Cortex of kidney (tissue), 1 donor: ENCODE data around the gene KLHL18.
"Not testable (repeated sequence)": the region's sequence is repeated elsewhere in the genome, so short reads cannot be mapped to it uniquely, and the experiment has no call there.

Experiments used
- DNase-seq: peaks from one replicate; lab custom pipeline; 2025; lab: John Stamatoyannopoulos, UW

The KLHL18 gene

GRCh38 chr3:47282424-47283192, at the start of gene KLHL18, which contains the start of gene KIF9:
Gene KLHL18 (plus strand): TSS chr3:47282944. CDS start chr3:47282966, 22 bp downstream.
Gene KIF9 (minus strand): TSS chr3:47282799. CDS start chr3:47277374, 5,425 bp downstream.
- peak; percentile 22 for DNase-seq

GRCh38 chr3:47238017-47238416, 44.7 kb upstream of the KLHL18 start:
- DNase-seq = no peak

GRCh38 chr3:47239929-47240328, 42.8 kb upstream of the KLHL18 start:
- no peak for DNase-seq

GRCh38 chr3:47243419-47244147, 39.2 kb upstream of the KLHL18 start:
- no peak for DNase-seq

GRCh38 chr3:47244531-47245100, 38.1 kb upstream of the KLHL18 start:
- no peak for DNase-seq

- no peak for DNase-seq
Observed at GRCh38 chr3:47245271-47245670, 37.5 kb upstream of the KLHL18 start.

- DNase-seq = no peak
Observed at GRCh38 chr3:47247131-47248064, 35.3 kb upstream of the KLHL18 start.

- DNase-seq = no peak
Observed at GRCh38 chr3:47250309-47251060, 32.3 kb upstream of the KLHL18 start.

GRCh38 chr3:47251085-47251484, 31.7 kb upstream of the KLHL18 start:
- DNase-seq = not testable (repeated sequence)

GRCh38 chr3:47251689-47252088, 31.1 kb upstream of the KLHL18 start:
- no peak for DNase-seq

- not testable (repeated sequence) for DNase-seq
Observed at GRCh38 chr3:47256331-47256730, 26.4 kb upstream of the KLHL18 start.

- no peak for DNase-seq
Observed at GRCh38 chr3:47259114-47259513, 23.6 kb upstream of the KLHL18 start.

GRCh38 chr3:47260605-47261004, 22.1 kb upstream of the KLHL18 start:
- DNase-seq = no peak

GRCh38 chr3:47261301-47261700, 21.4 kb upstream of the KLHL18 start:
- DNase-seq = no peak

- DNase-seq = no peak
Observed at GRCh38 chr3:47265008-47265407, 17.7 kb upstream of the KLHL18 start.

- DNase-seq = no peak
Observed at GRCh38 chr3:47265725-47266428, 16.9 kb upstream of the KLHL18 start.

- no peak for DNase-seq
Observed at GRCh38 chr3:47266709-47267489, 15.8 kb upstream of the KLHL18 start.

GRCh38 chr3:47267490-47267824, 15.3 kb upstream of the KLHL18 start:
- no peak for DNase-seq

GRCh38 chr3:47270526-47270925, 12.2 kb upstream of the KLHL18 start:
- no peak for DNase-seq

- no peak for DNase-seq
Observed at GRCh38 chr3:47273564-47273963, 9.2 kb upstream of the KLHL18 start.
